ENCODE measurements around the gene IDI1. TPM values are rescaled to one million over a fixed set of nuclear protein-coding genes. Genes with fewer than 3 reads are reported as not detected.

IDI1 gene
- total RNA-seq, 1 experiment from 2014 or later, result 44.7 TPM

DNA sequence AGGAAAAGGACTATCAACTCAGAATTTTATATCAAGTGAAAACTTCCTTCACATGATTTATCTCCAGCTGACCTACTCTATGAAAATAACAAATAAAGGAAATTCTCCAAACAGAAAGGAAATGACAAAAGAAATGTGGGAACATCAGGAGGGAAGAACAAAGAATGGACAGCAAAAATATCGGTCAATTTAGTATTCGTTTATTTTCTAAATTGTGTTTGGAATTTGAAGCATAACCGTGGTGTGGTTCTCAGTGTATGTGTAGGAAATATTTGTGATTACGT lies 16.0 kb upstream of the IDI1 start:
- Mint-ChIP-seq H3K4me1 (peaks cover 0 to 9% of the 10 kb centered on the region in 2 experiments; a peak in 3 of 4 replicates), H3K36me3 (ENCODE audit: insufficient read depth in 1 of 3, low read depth in 3 of 3) (no peaks in the 10 kb centered on the region; a peak in 1 of 7 replicates), H3K9me3 (no peaks in the 10 kb centered on the region), H3K27me3 (ENCODE audit: low read depth) (no peaks in the 10 kb centered on the region), H3K4me3 (no peak overlapping the region), H3K27ac (no peak overlapping the region; a peak in 1 of 7 replicates)
- H3K9ac ChIP-seq (ENCODE audit: extremely low read depth, insufficient read length, low read length), result no peak overlapping the region
- H3K9me3 ChIP-seq (ENCODE audit: control insufficient read depth, low read depth, low read length), result no peaks in the 10 kb centered on the region
- no peaks in the 10 kb centered on the region for H3K23me2 ChIP-seq (ENCODE audit: insufficient read length, low read depth, low read length, poor library complexity, severe bottlenecking)
- H2BK20ac ChIP-seq (ENCODE audit: low read depth, low read length, poor library complexity, severe bottlenecking), result no peak overlapping the region
- no peak overlapping the region for H4K5ac ChIP-seq (ENCODE audit: insufficient read length, low read depth, low read length)
- H4K8ac ChIP-seq (replicated peaks; ENCODE audit: insufficient read length, low read depth, low read length), result no peak overlapping the region
- no peak overlapping the region for H3T11ph ChIP-seq (ENCODE audit: low read length)
- H2BK120ac ChIP-seq (ENCODE audit: low read depth, low read length, poor library complexity, severe bottlenecking), result no peak overlapping the region
- 100% methylated on average over 2 of the region's 4 CpGs for WGBS (ENCODE audit: extremely low coverage, insufficient read length, low lambda C conversion rate)
- no peak overlapping the region for H2BK15ac ChIP-seq (ENCODE audit: low read depth, low read length)
- no peaks in the 10 kb centered on the region for H3K4me1 ChIP-seq (ENCODE audit: insufficient read depth, low read length)
- peaks cover 7% of the 10 kb centered on the region; the same call in 1 of the 2 replicates for H3K79me2 ChIP-seq (ENCODE audit: insufficient read depth, low read length)
- DNase-seq, result no peak
- H3K23ac ChIP-seq (ENCODE audit: insufficient read length, low read depth, low read length), result no peak overlapping the region
- H3K56ac ChIP-seq (ENCODE audit: insufficient read length, low read depth, low read length), result no peak overlapping the region
- no peak overlapping the region for H2AK5ac ChIP-seq (ENCODE audit: insufficient read length, low read length)
- H3K27ac ChIP-seq (ENCODE audit: insufficient read length, low read depth, low read length), result no peak overlapping the region
- no peak overlapping the region for H4K91ac ChIP-seq (ENCODE audit: insufficient read length, low read depth, low read length)
- H3K14ac ChIP-seq (ENCODE audit: insufficient read depth, low read length), result no peak overlapping the region
- no peak overlapping the region for H3K4ac ChIP-seq (ENCODE audit: low read depth, low read length)
- H2AFZ ChIP-seq (ENCODE audit: low read length), result no peak overlapping the region
- H2BK5ac ChIP-seq (ENCODE audit: insufficient read length, low read length), result no peak overlapping the region
- H2BK12ac ChIP-seq (ENCODE audit: insufficient read length, low read depth, low read length), result no peak overlapping the region
- no peak overlapping the region for H3K18ac ChIP-seq (ENCODE audit: insufficient read length, low read depth, low read length)
- H4K20me1 ChIP-seq (ENCODE audit: control insufficient read depth, insufficient read depth, insufficient read length), result no peaks in the 10 kb centered on the region
- no peaks in the 10 kb centered on the region for H3K27me3 ChIP-seq (ENCODE audit: insufficient read depth, low read length)
- TF ChIP-seq, protein P1, sequence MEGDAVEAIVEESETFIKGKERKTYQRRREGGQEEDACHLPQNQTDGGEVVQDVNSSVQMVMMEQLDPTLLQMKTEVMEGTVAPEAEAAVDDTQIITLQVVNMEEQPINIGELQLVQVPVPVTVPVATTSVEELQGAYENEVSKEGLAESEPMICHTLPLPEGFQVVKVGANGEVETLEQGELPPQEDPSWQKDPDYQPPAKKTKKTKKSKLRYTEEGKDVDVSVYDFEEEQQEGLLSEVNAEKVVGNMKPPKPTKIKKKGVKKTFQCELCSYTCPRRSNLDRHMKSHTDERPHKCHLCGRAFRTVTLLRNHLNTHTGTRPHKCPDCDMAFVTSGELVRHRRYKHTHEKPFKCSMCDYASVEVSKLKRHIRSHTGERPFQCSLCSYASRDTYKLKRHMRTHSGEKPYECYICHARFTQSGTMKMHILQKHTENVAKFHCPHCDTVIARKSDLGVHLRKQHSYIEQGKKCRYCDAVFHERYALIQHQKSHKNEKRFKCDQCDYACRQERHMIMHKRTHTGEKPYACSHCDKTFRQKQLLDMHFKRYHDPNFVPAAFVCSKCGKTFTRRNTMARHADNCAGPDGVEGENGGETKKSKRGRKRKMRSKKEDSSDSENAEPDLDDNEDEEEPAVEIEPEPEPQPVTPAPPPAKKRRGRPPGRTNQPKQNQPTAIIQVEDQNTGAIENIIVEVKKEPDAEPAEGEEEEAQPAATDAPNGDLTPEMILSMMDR (conservative IDR thresholded peaks at IDR 0.05), result no peak
- H3K79me1 ChIP-seq (ENCODE audit: insufficient read depth, low read depth, low read length, poor library complexity, severe bottlenecking), result peaks cover 13% of the 10 kb centered on the region
- no peak overlapping the region for H3K4me2 ChIP-seq (ENCODE audit: insufficient read depth, insufficient read length, low read length)

All from H9 (cell line).